SK-N-SH (cell line): Measurements from ENCODE around the gene OR5K1.

ENCODE experiments used
- CTCF ChIP-seq: fragments of 200-600 bp; sonication (generic); IDR thresholded peaks from 2 replicates; pipeline ENCODE4 v1.6.1; 2017; ENCODE audit warnings: antibody characterized with exemption, mild to moderate bottlenecking, moderate library complexity
- ELF1 ChIP-seq: IDR thresholded peaks from 2 replicates; pipeline ENCODE4 v1.4.0; 2012
- EP300 ChIP-seq, 2 experiments: IDR thresholded peaks; 2 replicates each; pipeline versions ENCODE4 v1.4.0 to v1.6.1; 2012; ENCODE audit warnings: borderline replicate concordance in 1 of 2, low read depth in 1 of 2, low read length in 1 of 2
- GABPA ChIP-seq: IDR thresholded peaks from 2 replicates; pipeline ENCODE4 v1.4.0; 2012; ENCODE audit warnings: low read depth, mild to moderate bottlenecking
- RAD21 ChIP-seq: IDR thresholded peaks from 2 replicates; pipeline ENCODE4 v1.6.1; 2012; ENCODE audit warnings: mild to moderate bottlenecking, low read length
- REST ChIP-seq: IDR thresholded peaks from 2 replicates; pipeline ENCODE4 v1.6.1; 2012; ENCODE audit warnings: mild to moderate bottlenecking, low read depth, low read length, moderate library complexity
- RFX5 ChIP-seq: IDR thresholded peaks from 2 replicates; pipeline ENCODE4 v1.6.1; 2012; ENCODE audit warnings: mild to moderate bottlenecking, improper control_type of control experiment, low read length
- TAF1 ChIP-seq: IDR thresholded peaks from 2 replicates; pipeline ENCODE4 v1.6.1; 2012; ENCODE audit warnings: low read depth, mild to moderate bottlenecking, low read length, moderate library complexity, borderline replicate concordance

GRCh38 chr3:98513091-98513511, 50.1 kb downstream of the OR5K1 start:
- no peak for TF ChIP-seq EP300 (IDR thresholded peaks at IDR 0.05; ENCODE audit: borderline replicate concordance in 1 of 2, low read depth in 1 of 2, low read length in 1 of 2)
- TF ChIP-seq GABPA = no peak
- TF ChIP-seq CTCF = no peak
- TF ChIP-seq RAD21 = no peak
- TF ChIP-seq ELF1 = no peak
- TF ChIP-seq RFX5 = no peak
- no peak for TF ChIP-seq REST
- TF ChIP-seq TAF1 = no peak
